GM23248 (cell line): Measurements from ENCODE around the gene DYNLRB2. TPM values are rescaled to one million over a fixed set of nuclear protein-coding genes. Genes with fewer than 3 reads are reported as not detected.

ENCODE experiments used
- DNase-seq: peaks from one replicate; pipeline ENCODE4 v3.0.0-alpha.2; 2015
- H2AFZ ChIP-seq: fragments of 200-600 bp; sonication (generic); 2 replicates; pipeline ENCODE4 v1.6.1; 2016; ENCODE audit warnings: antibody characterized with exemption
- H3F3A ChIP-seq: fragments of 200-600 bp; sonication (generic); 2 replicates; pipeline ENCODE4 v1.6.1; 2016; ENCODE audit warnings: mild to moderate bottlenecking, antibody characterized with exemption, mixed run types; ENCODE audit not compliant: insufficient read depth
- H3K27ac ChIP-seq: fragments of 200-600 bp; sonication (generic); 2 replicates; pipeline ENCODE4 v1.5.1; 2016; ENCODE audit warnings: mild to moderate bottlenecking
- H3K27me3 ChIP-seq: fragments of 200-600 bp; sonication (generic); replicated peaks from 2 replicates; pipeline ENCODE4 v1.6.1; 2016; ENCODE audit warnings: mild to moderate bottlenecking; ENCODE audit not compliant: insufficient read depth
- H3K36me3 ChIP-seq: fragments of 200-600 bp; sonication (generic); 2 replicates; pipeline ENCODE4 v1.6.1; 2016; ENCODE audit warnings: low read depth, mild to moderate bottlenecking
- H3K4me1 ChIP-seq: fragments of 200-600 bp; sonication (generic); 2 replicates; pipeline ENCODE4 v1.6.1; 2016; ENCODE audit warnings: mild to moderate bottlenecking; ENCODE audit not compliant: insufficient read depth
- H3K4me2 ChIP-seq: fragments of 200-600 bp; sonication (generic); one replicate; pipeline ENCODE4 v1.6.1; 2016; ENCODE audit warnings: mild to moderate bottlenecking; ENCODE audit not compliant: unreplicated experiment
- H3K4me3 ChIP-seq: fragments of 200-600 bp; sonication (generic); 2 replicates; pipeline ENCODE4 v1.5.1; 2016; ENCODE audit warnings: mild to moderate bottlenecking
- H3K79me2 ChIP-seq: fragments of 200-600 bp; sonication (generic); 2 replicates; pipeline ENCODE4 v1.6.1; 2016; ENCODE audit warnings: mild to moderate bottlenecking; ENCODE audit not compliant: insufficient read depth
- H3K9ac ChIP-seq: fragments of 200-600 bp; sonication (generic); 2 replicates; pipeline ENCODE4 v1.6.1; 2016; ENCODE audit warnings: mild to moderate bottlenecking
- H3K9me2 ChIP-seq: fragments of 200-600 bp; sonication (generic); 2 replicates; pipeline ENCODE4 v1.6.1; 2016; ENCODE audit warnings: mixed run types, mild to moderate bottlenecking, moderate library complexity; ENCODE audit not compliant: insufficient read depth
- H3K9me3 ChIP-seq: fragments of 200-600 bp; sonication (generic); one replicate; pipeline ENCODE4 v1.6.1; 2017; ENCODE audit warnings: low read depth
- H4K20me1 ChIP-seq: fragments of 200-600 bp; sonication (generic); 2 replicates; pipeline ENCODE4 v1.6.0; 2016; ENCODE audit not compliant: insufficient read depth
- EZH2 ChIP-seq: fragments of 200-600 bp; sonication (generic); IDR thresholded peaks from 2 replicates; pipeline ENCODE4 v1.6.1; 2018; ENCODE audit warnings: antibody characterized with exemption, mild to moderate bottlenecking; ENCODE audit not compliant: insufficient read depth, poor library complexity, severe bottlenecking
- EZH2phosphoT487 ChIP-seq: fragments of 200-600 bp; sonication (generic); IDR thresholded peaks from 2 replicates; pipeline ENCODE4 v1.6.1; 2018; ENCODE audit warnings: antibody characterized with exemption, moderate library complexity, mild to moderate bottlenecking, low read depth; ENCODE audit not compliant: insufficient read depth
- WGBS, 2 experiments: methylation state at CpG; one replicate each; pipeline ENCODE4 v1.1.6; 2015 to 2017; ENCODE audit warnings: low lambda C conversion rate in 2 of 2, low coverage in 1 of 2; ENCODE audit errors: missing lambda C conversion rate in 2 of 2; 5-methylcytosine and 5-hydroxymethylcytosine counted together
- in situ Hi-C: fragments of 300-500 bp; cut with MboI; formaldehyde crosslinking; loops from 2 replicates; pipeline ENCODE4 v1.15.0; 2020
- polyA plus RNA-seq: library from polyadenylated mRNA; unstranded; fragments of >200 nt; fragmentation: Nextera tagmentation; extraction: Ambion mirVana; gene quantifications from 2 replicates; pipeline ENCODE4 v1.2.1, GENCODE V29; 2016
- total RNA-seq: library from RNA; depleted of rRNA; stranded (reverse); fragments of >200 nt; shearing (Covaris generic); gene quantifications from 2 replicates; pipeline ENCODE4 v1.2.3, GENCODE V29; 2014

DYNLRB2 gene
- total and polyA plus RNA-seq, 2 experiments from 2014 or later: not detected

GRCh38 chr16:80552277-80552676 is 11.5 kb downstream of the DYNLRB2 start:
- in situ Hi-C loops: no loop called here
- H3K79me2 ChIP-seq: no peaks in the 10 kb centered on the region
- no peak overlapping the region for H3K9ac ChIP-seq
- no peaks in the 10 kb centered on the region for H4K20me1 ChIP-seq
- no peak overlapping the region for H3K4me3 ChIP-seq
- no peak overlapping the region for H3K4me2 ChIP-seq
- no peaks in the 10 kb centered on the region for H3K36me3 ChIP-seq
- TF ChIP-seq EZH2 (no peak), EZH2phosphoT487 (no peak)
- 29% methylated on average over 5 of the region's 5 CpGs for WGBS, 2 experiments
- no peaks in the 10 kb centered on the region for H3K27me3 ChIP-seq
- H3F3A ChIP-seq: no peaks in the 10 kb centered on the region
- DNase-seq: no peak
- no peaks in the 10 kb centered on the region for H3K9me3 ChIP-seq
- H3K27ac ChIP-seq: no peak overlapping the region
- no peak overlapping the region for H2AFZ ChIP-seq
- no peaks in the 10 kb centered on the region for H3K4me1 ChIP-seq
- no peaks in the 10 kb centered on the region for H3K9me2 ChIP-seq

GRCh38 chr16:80554033-80554432 is 13.2 kb downstream of the DYNLRB2 start:
- no peaks in the 10 kb centered on the region for H3K4me1 ChIP-seq
- H3K9ac ChIP-seq: no peak overlapping the region
- TF ChIP-seq EZH2phosphoT487 (no peak), EZH2 (no peak)
- no peaks in the 10 kb centered on the region for H3K36me3 ChIP-seq
- H3F3A ChIP-seq: no peaks in the 10 kb centered on the region
- no peak overlapping the region for H3K27ac ChIP-seq
- no peak for DNase-seq
- H2AFZ ChIP-seq: no peak overlapping the region
- WGBS, 2 experiments: 40 to 50% methylated on average over 2 of the region's 2 CpGs
- no peaks in the 10 kb centered on the region for H3K9me2 ChIP-seq
- no peak overlapping the region for H3K4me2 ChIP-seq
- no peaks in the 10 kb centered on the region for H3K79me2 ChIP-seq
- in situ Hi-C loops: no loop called here
- no peaks in the 10 kb centered on the region for H3K27me3 ChIP-seq
- no peaks in the 10 kb centered on the region for H4K20me1 ChIP-seq
- H3K9me3 ChIP-seq: no peaks in the 10 kb centered on the region
- no peak overlapping the region for H3K4me3 ChIP-seq

GRCh38 chr16:80556481-80556880 is 15.7 kb downstream of the DYNLRB2 start:
- TF ChIP-seq EZH2 (no peak), EZH2phosphoT487 (no peak)
- Histone ChIP-seq H3K9me2 (no peaks in the 10 kb centered on the region), H3K9me3 (no peaks in the 10 kb centered on the region), H3K27ac (no peak overlapping the region), H3K36me3 (no peaks in the 10 kb centered on the region), H3K9ac (no peak overlapping the region), H4K20me1 (no peaks in the 10 kb centered on the region), H3K4me3 (no peak overlapping the region), H3K4me1 (no peaks in the 10 kb centered on the region), H2AFZ (no peak overlapping the region), H3K79me2 (no peaks in the 10 kb centered on the region), H3K4me2 (no peak overlapping the region), H3K27me3 (peaks cover 9% of the 10 kb centered on the region; the same call in 1 of the 2 replicates), H3F3A (no peaks in the 10 kb centered on the region)
- in situ Hi-C loops: no loop called here
- DNase-seq: no peak
- 48 to 56% methylated on average over 3 of the region's 3 CpGs for WGBS, 2 experiments

- H3K9me2 ChIP-seq: no peaks in the 10 kb centered on the region
- no peak overlapping the region for H3K9ac ChIP-seq
- H3K36me3 ChIP-seq: no peaks in the 10 kb centered on the region
- in situ Hi-C loops: no loop called here
- H3K4me3 ChIP-seq: no peak overlapping the region
- no peak for DNase-seq
- no peak overlapping the region for H3K27ac ChIP-seq
- no peaks in the 10 kb centered on the region for H3K79me2 ChIP-seq
- no peak for TF ChIP-seq EZH2phosphoT487
- TF ChIP-seq EZH2: no peak
- peaks cover 9% of the 10 kb centered on the region; the same call in 1 of the 2 replicates for H3K27me3 ChIP-seq
- H2AFZ ChIP-seq: no peak overlapping the region
- no peaks in the 10 kb centered on the region for H3K4me1 ChIP-seq
- H3F3A ChIP-seq: no peaks in the 10 kb centered on the region
- no peaks in the 10 kb centered on the region for H4K20me1 ChIP-seq
- 70 to 76% methylated on average over 5 of the region's 5 CpGs for WGBS, 2 experiments
- H3K4me2 ChIP-seq: no peak overlapping the region
- no peaks in the 10 kb centered on the region for H3K9me3 ChIP-seq
Measured at GRCh38 chr16:80557037-80557436, 16.2 kb downstream of the DYNLRB2 start.

GRCh38 chr16:80559369-80559768 is 18.6 kb downstream of the DYNLRB2 start:
- Histone ChIP-seq H2AFZ (no peak overlapping the region), H3K4me2 (no peak overlapping the region), H3K4me3 (no peak overlapping the region), H3K79me2 (no peaks in the 10 kb centered on the region), H3K27me3 (peaks cover 9% of the 10 kb centered on the region), H3K36me3 (no peaks in the 10 kb centered on the region), H3K27ac (no peak overlapping the region), H4K20me1 (no peaks in the 10 kb centered on the region), H3F3A (no peaks in the 10 kb centered on the region), H3K4me1 (no peaks in the 10 kb centered on the region), H3K9me3 (no peaks in the 10 kb centered on the region), H3K9ac (no peak overlapping the region), H3K9me2 (no peaks in the 10 kb centered on the region)
- DNase-seq: no peak
- 34 to 39% methylated on average over 4 of the region's 4 CpGs for WGBS, 2 experiments
- TF ChIP-seq EZH2phosphoT487 (no peak), EZH2 (no peak)
- in situ Hi-C loops: no loop called here
